Natural killer cell (primary cell): Measurements from ENCODE around the gene VEPH1. TPM values are rescaled to one million over a fixed set of nuclear protein-coding genes. Genes with fewer than 3 reads are reported as not detected.

ENCODE experiments used
- ATAC-seq, 3 donors: fragments of 150-1000 bp in 2 of 3; fragments of 200-7000 bp in 1 of 3; cut with Tn5 transposase; 1 replicate in 1 of 3; 2 replicates in 2 of 3; pipeline ENCODE4 v1.10.0; 2021; ENCODE audit warnings: mild to moderate bottlenecking in 2 of 3, moderate library complexity in 2 of 3
- DNase-seq, 2 donors: peaks; one replicate each; pipeline versions ENCODE4 v3.0.0 to v3.0.0-alpha.2; 2013 to 2021; ENCODE audit warnings: mixed read lengths in 1 of 2
- H3K27ac ChIP-seq: one replicate; pipeline ENCODE4 v1.5.1; 2013; ENCODE audit warnings: mild to moderate bottlenecking, low read length
- H3K27me3 ChIP-seq: one replicate; pipeline ENCODE4 v1.6.1; 2013; ENCODE audit warnings: low read length; ENCODE audit not compliant: control insufficient read depth, insufficient read depth
- H3K36me3 ChIP-seq: one replicate; pipeline ENCODE4 v1.6.1; 2013; ENCODE audit warnings: low read length; ENCODE audit not compliant: control insufficient read depth, insufficient read depth
- H3K4me1 ChIP-seq: one replicate; pipeline ENCODE4 v1.6.1; 2013; ENCODE audit warnings: low read length; ENCODE audit not compliant: control insufficient read depth, insufficient read depth
- H3K4me3 ChIP-seq: one replicate; pipeline ENCODE4 v1.5.1; 2013; ENCODE audit warnings: low read length
- H3K9me3 ChIP-seq: one replicate; pipeline ENCODE4 v1.6.1; 2013; ENCODE audit warnings: low read length; ENCODE audit not compliant: control insufficient read depth, insufficient read depth
- H3K27ac Mint-ChIP-seq, 2 donors: one replicate each; pipeline ENCODE4 v1.8.0; 2022; ENCODE audit warnings: mild to moderate bottlenecking in 2 of 2, mixed read lengths in 2 of 2, moderate library complexity in 1 of 2
- H3K27me3 Mint-ChIP-seq, 2 donors: one replicate each; pipeline ENCODE4 v1.8.0; 2022; ENCODE audit warnings: low read depth in 2 of 2, mixed read lengths in 2 of 2
- H3K36me3 Mint-ChIP-seq: one replicate; pipeline ENCODE4 v1.8.0; 2022; ENCODE audit warnings: mixed read lengths
- H3K4me1 Mint-ChIP-seq, 2 donors: one replicate each; pipeline ENCODE4 v1.8.0; 2022; ENCODE audit warnings: mixed read lengths in 2 of 2
- H3K4me3 Mint-ChIP-seq: one replicate; pipeline ENCODE4 v1.8.0; 2022; ENCODE audit warnings: mild to moderate bottlenecking, moderate library complexity, mixed read lengths
- H3K9me3 Mint-ChIP-seq, 2 donors: one replicate each; pipeline ENCODE4 v1.8.0; 2022; ENCODE audit warnings: mixed read lengths in 2 of 2
- CTCF ChIP-seq: fragments of 200-600 bp; IDR thresholded peaks from one replicate; pipeline ENCODE4 v1.8.0; 2022; ENCODE audit warnings: antibody characterized with exemption
- WGBS: methylation state at CpG from one replicate; pipeline ENCODE4 v1.1.7; 2013; ENCODE audit warnings: missing lambda C conversion rate; ENCODE audit not compliant: insufficient coverage; 5-methylcytosine and 5-hydroxymethylcytosine counted together
- intact Hi-C: fragments of 100-400 bp; cut with micrococcal nuclease; formaldehyde crosslinking; loops from one replicate; pipeline ENCODE4 v1.14.2; 2022
- total RNA-seq, 4 donors: library from RNA; stranded (reverse); fragments of 120-200 nt in 1 of 4; gene quantifications; one replicate each; pipeline versions ENCODE4 v1.2.3 to v1.2.4, GENCODE V29; 2013 to 2022

VEPH1 gene
- total RNA-seq, 3 donors from 2014 or later (not counting 1 experiment from before 2014, with no cell fraction given), result 0.41 to 1.3 (median 0.60) TPM

GRCh38 chr3:157463816-157464215 is 39.4 kb downstream of the VEPH1 start:
- DNase-seq (no peak), ATAC-seq (no peak)
- Histone ChIP-seq H3K27me3 (peaks cover 2% of the 10 kb centered on the region), H3K27ac (no peak overlapping the region), H3K4me1 (no peaks in the 10 kb centered on the region), H3K36me3 (no peaks in the 10 kb centered on the region), H3K4me3 (no peak overlapping the region), H3K9me3 (no peaks in the 10 kb centered on the region)
- no peaks in the 10 kb centered on the region for H3K27me3 Mint-ChIP-seq
- TF ChIP-seq CTCF, result no peak
- H3K27ac Mint-ChIP-seq, result no peak overlapping the region
- H3K36me3 Mint-ChIP-seq, result no peaks in the 10 kb centered on the region
- peaks cover 2 to 3% of the 10 kb centered on the region in 2 donors for H3K9me3 Mint-ChIP-seq
- no peaks in the 10 kb centered on the region for H3K4me1 Mint-ChIP-seq
- H3K4me3 Mint-ChIP-seq, result no peak overlapping the region
- intact Hi-C loops, result no loop called here
- 71% methylated on average over 1 of the region's 1 CpG for WGBS

GRCh38 chr3:157460253-157460652 is 43.0 kb downstream of the VEPH1 start:
- no peaks in the 10 kb centered on the region for H3K36me3 Mint-ChIP-seq
- peaks cover 0 to 5% of the 10 kb centered on the region in 2 donors for H3K9me3 Mint-ChIP-seq
- WGBS, result 89% methylated on average over 1 of the region's 2 CpGs
- H3K4me3 Mint-ChIP-seq, result no peak overlapping the region
- ATAC-seq (no peak), DNase-seq (no peak)
- intact Hi-C loops, result no loop called here
- Histone ChIP-seq H3K36me3 (no peaks in the 10 kb centered on the region), H3K4me3 (no peak overlapping the region), H3K27ac (no peak overlapping the region), H3K4me1 (no peaks in the 10 kb centered on the region), H3K27me3 (peaks cover 2% of the 10 kb centered on the region), H3K9me3 (no peaks in the 10 kb centered on the region)
- H3K27me3 Mint-ChIP-seq, result no peaks in the 10 kb centered on the region
- TF ChIP-seq CTCF, result no peak
- no peaks in the 10 kb centered on the region for H3K4me1 Mint-ChIP-seq
- no peak overlapping the region for H3K27ac Mint-ChIP-seq

GRCh38 chr3:157459706-157460105 is 43.5 kb downstream of the VEPH1 start:
- Histone ChIP-seq H3K36me3 (no peaks in the 10 kb centered on the region), H3K4me1 (no peaks in the 10 kb centered on the region), H3K9me3 (no peaks in the 10 kb centered on the region), H3K4me3 (no peak overlapping the region), H3K27ac (no peak overlapping the region), H3K27me3 (peaks cover 2% of the 10 kb centered on the region)
- Mint-ChIP-seq H3K9me3 (peaks cover 0 to 5% of the 10 kb centered on the region in 2 donors), H3K4me1 (no peaks in the 10 kb centered on the region), H3K4me3 (no peak overlapping the region), H3K36me3 (no peaks in the 10 kb centered on the region), H3K27ac (no peak overlapping the region), H3K27me3 (no peaks in the 10 kb centered on the region)
- intact Hi-C loops, result no loop called here
- DNase-seq (no peak), ATAC-seq (no peak)
- 65% methylated on average over 2 of the region's 2 CpGs for WGBS
- TF ChIP-seq CTCF, result no peak

GRCh38 chr3:157453824-157454223 is 49.4 kb downstream of the VEPH1 start:
- H3K27me3 Mint-ChIP-seq, result no peaks in the 10 kb centered on the region
- H3K9me3 Mint-ChIP-seq, result peaks cover 0 to 2% of the 10 kb centered on the region in 2 donors
- Histone ChIP-seq H3K4me1 (no peaks in the 10 kb centered on the region), H3K36me3 (no peaks in the 10 kb centered on the region), H3K27ac (no peak overlapping the region), H3K4me3 (no peak overlapping the region), H3K27me3 (no peaks in the 10 kb centered on the region), H3K9me3 (no peaks in the 10 kb centered on the region)
- no peak overlapping the region for H3K27ac Mint-ChIP-seq
- no peaks in the 10 kb centered on the region for H3K36me3 Mint-ChIP-seq
- no peak for TF ChIP-seq CTCF
- intact Hi-C loops, result no loop called here
- 100% methylated on average over 1 of the region's 1 CpG for WGBS
- no peak overlapping the region for H3K4me3 Mint-ChIP-seq
- no peak for DNase-seq
- ATAC-seq, result no peak
- H3K4me1 Mint-ChIP-seq, result no peaks in the 10 kb centered on the region
